Heart left ventricle (tissue), 13 donors: Measurements from ENCODE around the gene TBC1D2.

Experiments used
- POLR2A ChIP-seq, 2 donors: fragments of 450-650 bp; IDR thresholded peaks; one replicate each; pipeline ENCODE4 v1.6.1; 2017; ENCODE audit warnings: antibody characterized with exemption in 2 of 2, mild to moderate bottlenecking in 2 of 2, moderate library complexity in 2 of 2
- TF ChIP-seq, protein P1 (sequence below), 12 donors: fragments of 200-600 bp; sonication (generic) in 4 of 12; IDR thresholded peaks; one replicate each; pipeline versions ENCODE4 v1.5.0 to v1.8.0; 2018 to 2022; ENCODE audit warnings: antibody characterized with exemption in 12 of 12, mild to moderate bottlenecking in 5 of 12
- donor health status: ischemic (EF 13 %, LVEDD 7.1; RV severe dilation, severe dysfunction).
- donor health status: DM: no; HTN: yes; CAD: no.
- donor health status: DM: no; HTN: no; CAD: no.
- donor health status: ischemic (EF 25% LVEDD 6.9; RV normal size, moderate dysfunction).
- donor health status: ischemic (EF 25% LVEDD 5.7; RV mildly dilated, moderate dysfunction).
- donor health status: ischemic (EF 35%, LVEDD 5.7; RV mildly dilated, moderate dysfunction).
- donor health status: nonischemic (EF 11% LVEDD 7.7; RV severe dilation, severe dysfunction).
- donor health status: DM: yes; HTN: yes; CAD: no.
- donor health status: PGD.
- donor health status: ischemic (EF 29% LVEDD 5.4; RV normal size, mild dysfunction).
- donor health status: nonischemic (EF 23%, LVEDD 6.1; RV moderate dilation, normal function).

DNA sequence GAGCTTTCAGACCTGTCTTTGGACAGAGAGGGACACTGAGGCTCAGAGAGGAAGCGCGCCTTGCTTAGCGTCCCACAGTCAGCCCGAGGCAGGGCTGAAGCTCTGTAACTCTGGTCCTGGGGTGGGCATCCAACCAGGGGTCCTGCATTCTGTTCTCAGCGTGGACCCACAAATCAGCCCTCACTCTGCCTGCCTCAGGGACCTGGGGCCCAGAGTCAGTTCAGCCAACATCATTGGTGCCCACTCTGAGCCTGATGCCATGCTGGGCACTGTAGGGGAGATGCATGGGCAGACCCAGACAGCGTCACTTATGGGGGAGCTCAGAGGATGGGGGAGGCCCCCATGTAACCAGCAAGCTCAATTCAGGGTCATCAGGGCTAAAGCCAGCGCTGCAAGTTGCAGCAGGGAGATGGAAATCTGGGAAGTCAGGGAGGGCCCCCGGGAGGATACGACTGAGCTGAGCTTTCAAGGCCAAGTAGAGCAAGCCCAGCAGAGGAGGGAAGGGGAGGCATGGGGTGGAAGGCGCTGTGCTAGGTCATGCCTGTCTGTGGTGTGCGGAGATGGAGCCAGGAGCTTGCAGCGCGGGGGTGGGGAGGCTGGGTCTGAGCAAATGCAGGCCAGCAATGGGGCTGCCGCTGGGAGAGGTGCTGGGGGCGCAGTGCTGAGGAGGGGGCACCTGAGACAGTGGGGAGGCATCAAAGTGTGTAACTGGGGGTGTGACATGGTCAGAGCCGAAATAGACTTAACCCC, 84.1 kb downstream of the TBC1D2 start:
- TF ChIP-seq, protein P1, sequence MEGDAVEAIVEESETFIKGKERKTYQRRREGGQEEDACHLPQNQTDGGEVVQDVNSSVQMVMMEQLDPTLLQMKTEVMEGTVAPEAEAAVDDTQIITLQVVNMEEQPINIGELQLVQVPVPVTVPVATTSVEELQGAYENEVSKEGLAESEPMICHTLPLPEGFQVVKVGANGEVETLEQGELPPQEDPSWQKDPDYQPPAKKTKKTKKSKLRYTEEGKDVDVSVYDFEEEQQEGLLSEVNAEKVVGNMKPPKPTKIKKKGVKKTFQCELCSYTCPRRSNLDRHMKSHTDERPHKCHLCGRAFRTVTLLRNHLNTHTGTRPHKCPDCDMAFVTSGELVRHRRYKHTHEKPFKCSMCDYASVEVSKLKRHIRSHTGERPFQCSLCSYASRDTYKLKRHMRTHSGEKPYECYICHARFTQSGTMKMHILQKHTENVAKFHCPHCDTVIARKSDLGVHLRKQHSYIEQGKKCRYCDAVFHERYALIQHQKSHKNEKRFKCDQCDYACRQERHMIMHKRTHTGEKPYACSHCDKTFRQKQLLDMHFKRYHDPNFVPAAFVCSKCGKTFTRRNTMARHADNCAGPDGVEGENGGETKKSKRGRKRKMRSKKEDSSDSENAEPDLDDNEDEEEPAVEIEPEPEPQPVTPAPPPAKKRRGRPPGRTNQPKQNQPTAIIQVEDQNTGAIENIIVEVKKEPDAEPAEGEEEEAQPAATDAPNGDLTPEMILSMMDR (IDR thresholded peaks at IDR 0.05), result no peak
- TF ChIP-seq POLR2A (IDR thresholded peaks at IDR 0.05), result no peak
